GM23338 (cell line): ENCODE results near the gene KCNQ5.

ENCODE experiments used
- CREB1 ChIP-seq: fragments of 250-450 bp; sonication (Bioruptor Pico); IDR thresholded peaks from 2 replicates; pipeline ENCODE4 v1.5.0; 2020; ENCODE audit warnings: low read depth, mild to moderate bottlenecking, moderate library complexity
- ETS1 ChIP-seq: IDR thresholded peaks from 2 replicates; pipeline ENCODE4 v1.6.1; 2016; ENCODE audit warnings: antibody characterized with exemption
- EZH2 ChIP-seq: fragments of 200-600 bp; sonication (generic); IDR thresholded peaks from one replicate; pipeline ENCODE4 v1.8.0; 2017; ENCODE audit warnings: antibody characterized with exemption, mild to moderate bottlenecking, low read depth; ENCODE audit not compliant: unreplicated experiment
- EZH2phosphoT487 ChIP-seq: fragments of 200-600 bp; sonication (generic); IDR thresholded peaks from one replicate; pipeline ENCODE4 v1.8.1; 2018; ENCODE audit warnings: antibody characterized with exemption; ENCODE audit not compliant: unreplicated experiment
- JUNB ChIP-seq: IDR thresholded peaks from one replicate; pipeline ENCODE4 v1.6.1; 2016; ENCODE audit warnings: antibody characterized with exemption; ENCODE audit not compliant: unreplicated experiment
- NANOG ChIP-seq: IDR thresholded peaks from 2 replicates; pipeline ENCODE4 v1.6.1; 2016; ENCODE audit warnings: antibody characterized with exemption, borderline replicate concordance
- POLR2AphosphoS5 ChIP-seq: IDR thresholded peaks from 2 replicates; pipeline ENCODE4 v1.6.1; 2016; ENCODE audit warnings: antibody characterized with exemption, low read depth
- STAT1 ChIP-seq: IDR thresholded peaks from one replicate; pipeline ENCODE4 v1.6.1; 2016; ENCODE audit warnings: antibody characterized with exemption; ENCODE audit not compliant: unreplicated experiment
- ZNF114 ChIP-seq: fragments of 250-450 bp; sonication (Bioruptor Pico); IDR thresholded peaks from 2 replicates; pipeline ENCODE4 v1.5.0; 2020; ENCODE audit warnings: mild to moderate bottlenecking, moderate library complexity
- ZNF331 ChIP-seq: fragments of 250-450 bp; sonication (Bioruptor Pico); IDR thresholded peaks from 2 replicates; pipeline ENCODE4 v1.5.0; 2020; ENCODE audit warnings: low read depth, mild to moderate bottlenecking, moderate library complexity
- ZNF462 ChIP-seq: fragments of 250-450 bp; sonication (Bioruptor Pico); IDR thresholded peaks from 2 replicates; pipeline ENCODE4 v1.5.0; 2020; ENCODE audit warnings: mild to moderate bottlenecking, moderate library complexity
- TF ChIP-seq, protein P1 (sequence below), 2 experiments: fragments of 200-600 bp in 1 of 2; sonication (generic) in 1 of 2; conservative IDR thresholded peaks; 2 replicates each; pipeline versions ENCODE4 v1.5.1 to v1.6.1; 2016 to 2017; ENCODE audit warnings: antibody characterized with exemption in 2 of 2, low read depth in 2 of 2, mild to moderate bottlenecking in 2 of 2, moderate library complexity in 1 of 2
- TF ChIP-seq, protein P2 (sequence below): IDR thresholded peaks from one replicate; pipeline ENCODE4 v1.6.1; 2018; ENCODE audit warnings: antibody characterized with exemption; ENCODE audit not compliant: unreplicated experiment

DNA sequence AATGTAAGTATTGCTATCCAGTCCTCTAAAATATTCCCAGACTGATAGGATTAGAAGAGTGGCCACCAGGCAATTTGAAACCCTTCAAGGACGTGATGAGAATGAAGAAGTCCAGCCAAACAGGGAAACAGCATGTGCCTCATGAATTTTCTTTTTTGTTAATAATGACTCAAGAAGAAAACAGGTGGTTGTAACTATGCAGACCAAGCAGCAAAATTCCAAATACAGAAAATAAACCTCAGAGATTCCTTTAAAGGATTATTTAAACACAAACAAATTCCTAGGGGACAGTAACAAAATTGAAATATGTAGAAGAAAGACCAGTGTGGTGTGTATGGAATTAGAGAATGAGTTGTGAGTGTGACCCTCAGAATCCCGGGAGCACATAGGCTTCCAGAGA, 239.2 kb downstream of the KCNQ5 start:
- TF ChIP-seq, protein P1, sequence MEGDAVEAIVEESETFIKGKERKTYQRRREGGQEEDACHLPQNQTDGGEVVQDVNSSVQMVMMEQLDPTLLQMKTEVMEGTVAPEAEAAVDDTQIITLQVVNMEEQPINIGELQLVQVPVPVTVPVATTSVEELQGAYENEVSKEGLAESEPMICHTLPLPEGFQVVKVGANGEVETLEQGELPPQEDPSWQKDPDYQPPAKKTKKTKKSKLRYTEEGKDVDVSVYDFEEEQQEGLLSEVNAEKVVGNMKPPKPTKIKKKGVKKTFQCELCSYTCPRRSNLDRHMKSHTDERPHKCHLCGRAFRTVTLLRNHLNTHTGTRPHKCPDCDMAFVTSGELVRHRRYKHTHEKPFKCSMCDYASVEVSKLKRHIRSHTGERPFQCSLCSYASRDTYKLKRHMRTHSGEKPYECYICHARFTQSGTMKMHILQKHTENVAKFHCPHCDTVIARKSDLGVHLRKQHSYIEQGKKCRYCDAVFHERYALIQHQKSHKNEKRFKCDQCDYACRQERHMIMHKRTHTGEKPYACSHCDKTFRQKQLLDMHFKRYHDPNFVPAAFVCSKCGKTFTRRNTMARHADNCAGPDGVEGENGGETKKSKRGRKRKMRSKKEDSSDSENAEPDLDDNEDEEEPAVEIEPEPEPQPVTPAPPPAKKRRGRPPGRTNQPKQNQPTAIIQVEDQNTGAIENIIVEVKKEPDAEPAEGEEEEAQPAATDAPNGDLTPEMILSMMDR (conservative IDR thresholded peaks at IDR 0.05; ENCODE audit: low read depth in 2 of 2), result no peak
- TF ChIP-seq EZH2 (no peak), CREB1 (CRISPR knock-in tag) (no peak), POLR2AphosphoS5 (no peak), JUNB (no peak), EZH2phosphoT487 (no peak), ETS1 (no peak), NANOG (no peak), ZNF462 (no peak), ZNF331 (no peak), ZNF114 (CRISPR knock-in tag) (no peak), STAT1 (no peak)
- TF ChIP-seq, protein P2, sequence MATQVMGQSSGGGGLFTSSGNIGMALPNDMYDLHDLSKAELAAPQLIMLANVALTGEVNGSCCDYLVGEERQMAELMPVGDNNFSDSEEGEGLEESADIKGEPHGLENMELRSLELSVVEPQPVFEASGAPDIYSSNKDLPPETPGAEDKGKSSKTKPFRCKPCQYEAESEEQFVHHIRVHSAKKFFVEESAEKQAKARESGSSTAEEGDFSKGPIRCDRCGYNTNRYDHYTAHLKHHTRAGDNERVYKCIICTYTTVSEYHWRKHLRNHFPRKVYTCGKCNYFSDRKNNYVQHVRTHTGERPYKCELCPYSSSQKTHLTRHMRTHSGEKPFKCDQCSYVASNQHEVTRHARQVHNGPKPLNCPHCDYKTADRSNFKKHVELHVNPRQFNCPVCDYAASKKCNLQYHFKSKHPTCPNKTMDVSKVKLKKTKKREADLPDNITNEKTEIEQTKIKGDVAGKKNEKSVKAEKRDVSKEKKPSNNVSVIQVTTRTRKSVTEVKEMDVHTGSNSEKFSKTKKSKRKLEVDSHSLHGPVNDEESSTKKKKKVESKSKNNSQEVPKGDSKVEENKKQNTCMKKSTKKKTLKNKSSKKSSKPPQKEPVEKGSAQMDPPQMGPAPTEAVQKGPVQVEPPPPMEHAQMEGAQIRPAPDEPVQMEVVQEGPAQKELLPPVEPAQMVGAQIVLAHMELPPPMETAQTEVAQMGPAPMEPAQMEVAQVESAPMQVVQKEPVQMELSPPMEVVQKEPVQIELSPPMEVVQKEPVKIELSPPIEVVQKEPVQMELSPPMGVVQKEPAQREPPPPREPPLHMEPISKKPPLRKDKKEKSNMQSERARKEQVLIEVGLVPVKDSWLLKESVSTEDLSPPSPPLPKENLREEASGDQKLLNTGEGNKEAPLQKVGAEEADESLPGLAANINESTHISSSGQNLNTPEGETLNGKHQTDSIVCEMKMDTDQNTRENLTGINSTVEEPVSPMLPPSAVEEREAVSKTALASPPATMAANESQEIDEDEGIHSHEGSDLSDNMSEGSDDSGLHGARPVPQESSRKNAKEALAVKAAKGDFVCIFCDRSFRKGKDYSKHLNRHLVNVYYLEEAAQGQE, result no peak
